Naive thymus-derived CD4-positive, alpha-beta T cell (primary cell): ENCODE results near the gene OR2T27. TPM values are rescaled to one million over a fixed set of nuclear protein-coding genes. Genes with fewer than 3 reads are reported as not detected.
A peak's percentile ranks its signal among the peaks of the same experiment; 100 is the strongest.
"Not testable (repeated sequence)": the region's sequence is repeated elsewhere in the genome, so short reads cannot be mapped to it uniquely, and the experiment has no call there.

ENCODE experiments used
- ATAC-seq: fragments of 150-1000 bp; cut with Tn5 transposase; 2 replicates; pipeline ENCODE4 v1.10.0; 2021; ENCODE audit warnings: mild to moderate bottlenecking, moderate library complexity
- CTCF ChIA-PET: fragments of 350-600 bp; sonication (Branson Sonifier 250); formaldehyde crosslinking; loops from one replicate; lab custom pipeline; 2021; ENCODE audit warnings: antibody characterized with exemption; lab: Charles Lee
- POLR2A ChIA-PET: fragments of 350-600 bp; sonication (Branson Sonifier 250); formaldehyde crosslinking; loops from one replicate; lab custom pipeline; 2021; ENCODE audit warnings: antibody characterized with exemption, inconsistent platforms; lab: Charles Lee
- DNase-seq, 9 donors: peaks; one replicate each; pipeline versions ENCODE4 v3.0.0 to v3.0.0-alpha.2; 2020 to 2022; ENCODE audit warnings: mixed read lengths in 1 of 9
- H3K27ac ChIP-seq: one replicate; pipeline ENCODE4 v1.7.0; 2013; ENCODE audit warnings: mild to moderate bottlenecking, low read depth, low read length, moderate library complexity
- H3K27me3 ChIP-seq, 2 donors: one replicate each; pipeline ENCODE4 v1.7.0; 2013; ENCODE audit warnings: low read length in 2 of 2, mild to moderate bottlenecking in 2 of 2, moderate library complexity in 2 of 2; ENCODE audit not compliant: control insufficient read depth in 2 of 2, insufficient read depth in 2 of 2
- H3K36me3 ChIP-seq, 3 experiments: 1 replicate in 2 of 3; 2 replicates in 1 of 3; pipeline ENCODE4 v1.7.0; 2013; ENCODE audit warnings: low read length in 3 of 3, mild to moderate bottlenecking in 3 of 3, moderate library complexity in 1 of 3; ENCODE audit not compliant: insufficient read depth in 3 of 3, control insufficient read depth in 2 of 3
- H3K4me1 ChIP-seq, 2 donors: one replicate each; pipeline ENCODE4 v1.7.0; 2013; ENCODE audit warnings: low read length in 2 of 2, mild to moderate bottlenecking in 2 of 2, moderate library complexity in 1 of 2; ENCODE audit not compliant: control insufficient read depth in 2 of 2, insufficient read depth in 2 of 2
- H3K4me3 ChIP-seq: 2 replicates; pipeline ENCODE4 v1.7.0; 2013; ENCODE audit warnings: mild to moderate bottlenecking, low read length
- H3K9me3 ChIP-seq, 3 experiments: 1 replicate in 2 of 3; 2 replicates in 1 of 3; pipeline ENCODE4 v1.7.0; 2013; ENCODE audit warnings: low read length in 3 of 3; ENCODE audit not compliant: control insufficient read depth in 2 of 3
- H3K27ac Mint-ChIP-seq, 9 donors: one replicate each; pipeline ENCODE4 v1.8.0; 2020 to 2022; ENCODE audit warnings: mixed read lengths in 9 of 9, mild to moderate bottlenecking in 8 of 9, moderate library complexity in 5 of 9, inconsistent platforms in 2 of 9
- H3K27me3 Mint-ChIP-seq, 5 donors: one replicate each; pipeline ENCODE4 v1.8.0; 2021 to 2022; ENCODE audit warnings: mixed read lengths in 5 of 5, mild to moderate bottlenecking in 1 of 5
- H3K36me3 Mint-ChIP-seq, 5 donors: one replicate each; pipeline ENCODE4 v1.8.0; 2020 to 2022; ENCODE audit warnings: mixed read lengths in 5 of 5, mild to moderate bottlenecking in 3 of 5, inconsistent platforms in 1 of 5
- H3K4me1 Mint-ChIP-seq, 7 donors: one replicate each; pipeline ENCODE4 v1.8.0; 2020 to 2022; ENCODE audit warnings: mixed read lengths in 7 of 7, mild to moderate bottlenecking in 3 of 7, inconsistent platforms in 1 of 7
- H3K4me3 Mint-ChIP-seq, 10 donors: one replicate each; pipeline ENCODE4 v1.8.0; 2020 to 2022; ENCODE audit warnings: mild to moderate bottlenecking in 10 of 10, mixed read lengths in 10 of 10, moderate library complexity in 6 of 10, inconsistent platforms in 2 of 10
- H3K9me3 Mint-ChIP-seq, 11 donors: one replicate each; pipeline ENCODE4 v1.8.0; 2020 to 2022; ENCODE audit warnings: mixed read lengths in 11 of 11, mild to moderate bottlenecking in 4 of 11, inconsistent platforms in 1 of 11, moderate library complexity in 1 of 11
- intact Hi-C, 2 donors: fragments of 100-400 bp; cut with micrococcal nuclease; formaldehyde crosslinking; loops; one replicate each; pipeline ENCODE4 v1.15.1; 2023
- polyA plus RNA-seq, 2 donors: library from polyadenylated mRNA; unstranded; fragments of 300-500 nt; fragmentation: Illumina TruSeq; gene quantifications; one replicate each; pipeline ENCODE4 v1.2.3, GENCODE V29; 2021
- total RNA-seq, 6 experiments: library from RNA in 5 of 6; stranded (reverse) in 5 of 6; gene quantifications; 1 replicate in 5 of 6; 2 replicates in 1 of 6; pipeline ENCODE4 v1.2.3 and lab custom pipeline; 2021 to 2026

OR2T27 gene
- total and polyA plus RNA-seq, 7 experiments from 2014 or later, result not detected

- H3K4me1 Mint-ChIP-seq, H3K4me1 ChIP-seq, H3K27ac Mint-ChIP-seq, ATAC-seq, intact Hi-C loops, H3K4me3 Mint-ChIP-seq, CTCF ChIA-PET, H3K9me3 ChIP-seq, H3K27me3 ChIP-seq, H3K36me3 ChIP-seq, DNase-seq, H3K36me3 Mint-ChIP-seq, H3K9me3 Mint-ChIP-seq, H3K27me3 Mint-ChIP-seq, H3K27ac ChIP-seq, H3K4me3 ChIP-seq, POLR2A ChIA-PET: not testable (repeated sequence)
Measured at GRCh38 chr1:248641583-248641982, 13.7 kb downstream of the OR2T27 start.

DNA sequence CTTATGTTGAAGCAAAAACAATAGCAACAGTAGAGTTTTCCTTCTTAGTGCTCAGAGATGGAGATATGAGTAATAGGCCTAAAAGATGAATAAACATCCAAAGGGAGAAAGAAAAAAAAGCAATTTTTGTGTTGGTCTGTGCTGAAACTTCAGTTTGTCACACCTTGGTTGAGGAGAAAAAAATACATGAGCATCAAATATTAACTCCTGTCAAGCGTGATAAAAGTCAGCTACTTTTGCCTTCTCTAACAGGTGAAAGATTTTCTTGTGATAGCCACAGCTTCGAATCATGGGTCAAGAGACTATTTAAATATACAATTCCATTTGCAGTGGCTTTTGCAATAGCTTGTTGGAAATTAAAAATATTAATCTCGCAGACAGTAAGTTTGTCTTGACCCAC, 14.4 kb downstream of the OR2T27 start:
- H3K4me1 ChIP-seq, H3K4me3 ChIP-seq, POLR2A ChIA-PET, H3K4me3 Mint-ChIP-seq, H3K36me3 Mint-ChIP-seq, intact Hi-C loops, H3K4me1 Mint-ChIP-seq, H3K27me3 Mint-ChIP-seq, CTCF ChIA-PET, H3K36me3 ChIP-seq, H3K27ac ChIP-seq, H3K27me3 ChIP-seq, H3K27ac Mint-ChIP-seq, H3K9me3 ChIP-seq, H3K9me3 Mint-ChIP-seq, DNase-seq, ATAC-seq: not testable (repeated sequence)

- H3K27ac ChIP-seq, H3K4me3 Mint-ChIP-seq, H3K27me3 ChIP-seq, ATAC-seq, H3K27me3 Mint-ChIP-seq, intact Hi-C loops, H3K36me3 Mint-ChIP-seq, H3K36me3 ChIP-seq, H3K4me1 Mint-ChIP-seq, DNase-seq, H3K4me1 ChIP-seq, H3K9me3 Mint-ChIP-seq, H3K4me3 ChIP-seq, CTCF ChIA-PET, H3K9me3 ChIP-seq, H3K27ac Mint-ChIP-seq, POLR2A ChIA-PET: not testable (repeated sequence)
Measured at GRCh38 chr1:248639652-248640051, 15.7 kb downstream of the OR2T27 start.

DNA sequence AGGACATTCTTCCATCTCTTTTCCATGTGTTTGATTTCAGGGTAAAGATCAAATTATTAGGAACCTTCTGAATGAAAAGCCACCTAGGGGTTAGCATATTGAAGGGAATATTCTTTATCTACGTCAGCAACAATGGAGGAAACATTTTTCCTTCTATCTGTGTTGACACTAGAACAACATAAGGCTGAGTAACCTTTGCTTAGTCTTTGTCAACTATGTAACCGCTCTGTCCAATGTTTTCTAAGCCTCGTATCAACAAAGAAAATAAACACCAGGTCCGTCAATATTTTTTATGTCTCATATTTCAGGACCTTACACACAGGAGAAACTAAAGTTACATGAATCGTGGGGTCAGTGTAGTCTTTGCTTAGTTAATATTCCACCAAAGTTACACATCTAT, 18.7 kb downstream of the OR2T27 start:
- H3K9me3 Mint-ChIP-seq, result not testable (repeated sequence)

DNA sequence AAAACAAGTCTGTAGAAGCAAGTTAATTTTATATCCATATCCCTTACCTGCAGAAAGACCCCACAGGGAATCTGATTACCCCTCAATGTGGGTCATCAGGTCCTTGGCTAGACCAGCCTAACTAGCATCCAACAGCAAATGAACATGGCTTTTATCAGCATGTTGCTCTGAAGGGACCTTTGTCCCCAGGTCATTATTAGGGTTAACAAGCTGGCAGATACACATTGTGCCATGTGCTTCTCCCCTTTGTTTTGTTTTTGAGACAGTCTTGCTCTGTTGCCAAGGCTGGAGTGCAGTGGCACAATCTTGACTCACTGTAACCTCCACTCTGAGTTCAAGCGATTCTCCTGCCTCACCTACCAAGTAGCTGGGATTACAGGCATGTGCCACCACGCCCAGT, 20.3 kb downstream of the OR2T27 start, which contains the start of gene OR2T11:
TSS of gene OR2T11 (minus strand) at position 101 of the 400 bp plus-strand sequence. CDS start 7,963 bp downstream, outside the sequence.
- H3K27ac ChIP-seq, H3K36me3 Mint-ChIP-seq, H3K27me3 ChIP-seq, DNase-seq, H3K27me3 Mint-ChIP-seq, H3K4me1 Mint-ChIP-seq, H3K4me3 Mint-ChIP-seq, H3K4me1 ChIP-seq, H3K36me3 ChIP-seq, H3K27ac Mint-ChIP-seq, ATAC-seq, H3K4me3 ChIP-seq, CTCF ChIA-PET, H3K9me3 ChIP-seq, POLR2A ChIA-PET, H3K9me3 Mint-ChIP-seq: not testable (repeated sequence)
- intact Hi-C loops, result loop anchor here in 1 of 2 donors (5.0 kb wide), 1 partner anchor 178 kb away; no protein-coding TSS in a partner anchor

More for the DNA sequence above, 18.7 kb downstream of the OR2T27 start:
- DNase-seq, CTCF ChIA-PET, intact Hi-C loops, H3K27me3 Mint-ChIP-seq, H3K4me1 Mint-ChIP-seq, H3K36me3 Mint-ChIP-seq, POLR2A ChIA-PET, ATAC-seq, H3K27ac ChIP-seq, H3K4me1 ChIP-seq, H3K27ac Mint-ChIP-seq, H3K4me3 Mint-ChIP-seq, H3K27me3 ChIP-seq, H3K36me3 ChIP-seq, H3K9me3 ChIP-seq, H3K4me3 ChIP-seq: not testable (repeated sequence)

DNA sequence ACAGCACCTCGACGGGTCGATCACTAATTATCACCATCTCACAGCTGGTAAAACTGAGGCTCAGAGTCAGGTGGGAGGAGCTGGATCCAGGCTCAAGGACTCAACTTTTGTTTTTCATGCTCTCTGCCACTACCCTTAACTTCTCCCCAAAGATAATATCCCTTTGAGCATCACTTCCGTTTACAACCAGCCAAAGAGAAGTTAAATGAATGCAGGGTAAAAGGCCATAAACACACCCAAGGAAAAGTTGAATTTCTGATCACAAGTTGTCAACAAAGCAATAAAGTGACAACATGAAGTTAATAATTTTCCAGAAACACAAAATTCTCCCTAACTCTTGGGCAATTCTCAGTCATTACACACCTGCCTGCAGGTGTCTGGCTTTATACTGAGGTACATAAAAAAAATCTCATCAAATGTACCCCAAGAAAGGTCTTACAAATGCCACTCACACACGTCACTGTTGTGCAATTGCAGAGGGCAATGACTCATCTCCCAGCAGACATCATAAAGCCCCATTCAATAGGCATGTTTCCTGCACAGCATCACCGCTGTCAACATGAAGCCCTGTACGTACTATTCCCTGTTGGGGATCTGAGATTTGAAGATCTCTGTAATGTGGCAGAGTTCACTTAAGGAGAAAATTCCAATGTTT, 23.8 kb downstream of the OR2T27 start:
- peaks cover 0 to 4% (median 0%) of the 10 kb centered on the region in 5 donors for H3K27me3 Mint-ChIP-seq
- H3K9me3 ChIP-seq, result no peaks in the 10 kb centered on the region
- H3K27me3 ChIP-seq, result no peaks in the 10 kb centered on the region
- CTCF ChIA-PET, result no interaction called here
- peak; percentile 40 for ATAC-seq
- H3K4me1 Mint-ChIP-seq, result no peaks in the 10 kb centered on the region
- intact Hi-C loops, result loop anchor here in 1 of 2 donors (5.0 kb wide), 1 partner anchor 174 kb away; no protein-coding TSS in a partner anchor
- no peaks in the 10 kb centered on the region for H3K36me3 Mint-ChIP-seq
- H3K36me3 ChIP-seq, result no peaks in the 10 kb centered on the region
- H3K27ac Mint-ChIP-seq, result no peak overlapping the region
- no peaks in the 10 kb centered on the region for H3K4me1 ChIP-seq
- POLR2A ChIA-PET, result no interaction called here
- DNase-seq, result no peak
- no peak overlapping the region for H3K4me3 ChIP-seq
- no peaks in the 10 kb centered on the region for H3K9me3 Mint-ChIP-seq
- no peak overlapping the region for H3K27ac ChIP-seq
- H3K4me3 Mint-ChIP-seq, result no peak overlapping the region

GRCh38 chr1:248630551-248630950, 24.8 kb downstream of the OR2T27 start:
- no peak for ATAC-seq
- ChIA-PET POLR2A (no interaction called here), CTCF (interaction anchor here (1.3 kb wide), 1 partner anchor 13 kb away, joined by 4 read pairs; no protein-coding TSS in a partner anchor)
- Mint-ChIP-seq H3K9me3 (no peaks in the 10 kb centered on the region), H3K27ac (no peak overlapping the region), H3K27me3 (peaks cover 0 to 4% (median 0%) of the 10 kb centered on the region in 5 donors), H3K4me1 (no peaks in the 10 kb centered on the region), H3K36me3 (no peaks in the 10 kb centered on the region), H3K4me3 (no peak overlapping the region)
- Histone ChIP-seq H3K27ac (no peak overlapping the region), H3K36me3 (no peaks in the 10 kb centered on the region), H3K4me1 (no peaks in the 10 kb centered on the region), H3K9me3 (no peaks in the 10 kb centered on the region), H3K27me3 (no peaks in the 10 kb centered on the region), H3K4me3 (no peak overlapping the region)
- DNase-seq, result no peak
- intact Hi-C loops, result loop anchor here in 1 of 2 donors (5.0 kb wide), 1 partner anchor 173 kb away; no protein-coding TSS in a partner anchor
